ENCODE results near the gene DOCK3.
"Not testable (repeated sequence)": the region's sequence is repeated elsewhere in the genome, so short reads cannot be mapped to it uniquely, and the experiment has no call there.

Gene DOCK3

GRCh38 chr3:50883755-50884154 is 209.0 kb downstream of the DOCK3 start:
- Histone ChIP-seq H3K9me3 (ENCODE audit: control insufficient read depth, insufficient read depth, low read length) (no peaks in the 10 kb centered on the region), H3F3A (ENCODE audit: control insufficient read depth, insufficient read depth) (no peaks in the 10 kb centered on the region), H3K27me3 (ENCODE audit: control insufficient read depth, low read length) (no peaks in the 10 kb centered on the region), H3K4me3 (ENCODE audit: low read length) (no peak overlapping the region), H3K9me2 (replicated peaks; ENCODE audit: control insufficient read depth, low read length) (no peaks in the 10 kb centered on the region), H4K20me1 (ENCODE audit: control insufficient read depth, insufficient read depth, low read depth, low read length) (no peaks in the 10 kb centered on the region), H3K4me1 (ENCODE audit: control insufficient read depth, low read length) (no peaks in the 10 kb centered on the region), H3K79me2 (ENCODE audit: control insufficient read depth, low read length) (no peaks in the 10 kb centered on the region), H3K4me2 (ENCODE audit: low read length) (no peak overlapping the region), H3K27ac (ENCODE audit: low read depth, low read length) (no peak overlapping the region), H3K36me3 (ENCODE audit: control insufficient read depth, low read length) (no peaks in the 10 kb centered on the region)
- TF ChIP-seq EZH2phosphoT487 (IDR thresholded peaks at IDR 0.05; ENCODE audit: borderline replicate concordance, low read length) = no peak
- no peak for TF ChIP-seq CTCF (IDR thresholded peaks at IDR 0.05; ENCODE audit: low read depth, low read length, poor library complexity, severe bottlenecking)

DNA sequence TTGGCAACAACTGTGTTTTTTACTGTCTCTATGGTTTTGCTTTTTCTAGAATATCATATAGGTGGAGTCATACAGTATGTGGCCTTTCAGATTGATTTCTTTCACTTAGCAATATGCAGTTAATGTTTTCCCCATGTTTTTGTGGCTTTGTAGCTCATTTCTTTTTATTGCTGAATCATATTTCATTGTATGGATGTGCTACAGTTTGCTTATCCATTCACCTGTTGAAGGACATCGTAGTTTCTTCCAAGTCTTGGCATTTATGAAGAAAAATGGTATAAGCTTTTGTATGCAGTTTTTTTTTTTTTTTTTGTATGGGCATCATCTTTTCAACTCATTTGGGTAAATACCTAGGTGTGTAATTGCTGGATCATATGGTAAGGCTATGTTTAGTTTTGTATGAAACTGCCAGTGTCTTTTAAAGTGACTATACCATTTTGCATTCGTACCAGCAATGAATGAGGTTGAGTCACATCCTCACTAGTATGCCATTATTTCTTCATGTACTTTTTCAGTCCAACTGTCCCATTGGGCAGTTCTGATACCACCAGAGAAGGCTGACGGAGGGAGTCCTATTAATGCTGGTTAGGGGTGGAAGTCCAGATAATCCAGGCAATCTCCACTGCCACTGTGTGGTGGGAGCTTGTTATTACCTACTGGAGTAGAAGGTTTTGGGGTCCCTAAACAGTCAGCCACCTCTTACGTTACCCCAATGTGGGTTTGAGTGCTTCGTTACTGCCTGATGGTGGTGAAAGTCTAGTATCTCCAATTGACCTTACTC is 210.5 kb downstream of the DOCK3 start:
- H3K4me2 ChIP-seq (ENCODE audit: low read length) = no peak overlapping the region
- no peaks in the 10 kb centered on the region for H3K9me2 ChIP-seq (replicated peaks; ENCODE audit: control insufficient read depth, low read length)
- H3K79me2 ChIP-seq (ENCODE audit: control insufficient read depth, low read length) = no peaks in the 10 kb centered on the region
- no peak overlapping the region for H3K4me3 ChIP-seq (ENCODE audit: low read length)
- H3K27ac ChIP-seq (ENCODE audit: low read depth, low read length) = no peak overlapping the region
- no peaks in the 10 kb centered on the region for H3K36me3 ChIP-seq (ENCODE audit: control insufficient read depth, low read length)
- H4K20me1 ChIP-seq (ENCODE audit: control insufficient read depth, insufficient read depth, low read depth, low read length) = no peaks in the 10 kb centered on the region
- H3F3A ChIP-seq (ENCODE audit: control insufficient read depth, insufficient read depth) = no peaks in the 10 kb centered on the region
- TF ChIP-seq CTCF (IDR thresholded peaks at IDR 0.05; ENCODE audit: low read depth, low read length, poor library complexity, severe bottlenecking) (no peak), EZH2phosphoT487 (IDR thresholded peaks at IDR 0.05; ENCODE audit: borderline replicate concordance, low read length) (no peak)
- no peaks in the 10 kb centered on the region for H3K9me3 ChIP-seq (ENCODE audit: control insufficient read depth, insufficient read depth, low read length)
- no peaks in the 10 kb centered on the region for H3K27me3 ChIP-seq (ENCODE audit: control insufficient read depth, low read length)
- H3K4me1 ChIP-seq (ENCODE audit: control insufficient read depth, low read length) = no peaks in the 10 kb centered on the region

DNA sequence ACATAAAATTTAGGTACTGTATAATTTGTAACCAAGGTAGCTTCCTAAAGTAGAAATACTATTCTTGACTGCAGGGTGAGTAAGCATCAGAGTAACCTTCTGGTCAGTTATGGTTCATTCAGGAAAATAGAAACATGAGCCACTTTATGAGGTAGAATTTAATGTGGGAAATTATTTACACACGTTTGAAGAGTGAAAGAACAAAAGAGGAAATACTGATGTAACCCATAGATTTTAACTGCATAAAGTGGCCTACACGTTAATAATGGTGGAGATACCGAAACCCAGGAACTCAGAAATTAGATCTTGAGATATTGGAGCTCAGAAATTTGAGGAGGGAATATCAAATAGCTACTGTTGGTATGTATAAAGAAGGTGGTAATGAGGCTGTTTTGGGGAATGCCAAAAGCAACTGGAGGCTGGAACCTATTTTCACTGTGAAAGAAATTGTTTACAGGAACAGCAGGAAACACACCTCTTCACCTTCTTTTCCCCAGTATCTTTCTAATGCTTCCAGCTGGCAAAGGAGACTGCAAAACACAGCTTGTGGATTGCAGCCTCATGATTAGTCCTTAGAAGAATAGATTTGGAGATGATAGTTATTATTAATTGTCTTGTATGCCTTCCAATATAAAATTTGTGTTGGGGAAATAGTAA is 216.1 kb downstream of the DOCK3 start:
- Histone ChIP-seq H3K27me3 (ENCODE audit: control insufficient read depth, low read length) (no peaks in the 10 kb centered on the region), H3F3A (ENCODE audit: control insufficient read depth, insufficient read depth) (no peaks in the 10 kb centered on the region), H3K36me3 (ENCODE audit: control insufficient read depth, low read length) (no peaks in the 10 kb centered on the region), H3K27ac (ENCODE audit: low read depth, low read length) (no peak overlapping the region), H3K9me2 (replicated peaks; ENCODE audit: control insufficient read depth, low read length) (no peaks in the 10 kb centered on the region), H3K79me2 (ENCODE audit: control insufficient read depth, low read length) (no peaks in the 10 kb centered on the region), H3K9me3 (ENCODE audit: control insufficient read depth, insufficient read depth, low read length) (no peaks in the 10 kb centered on the region), H3K4me3 (ENCODE audit: low read length) (no peak overlapping the region), H3K4me2 (ENCODE audit: low read length) (no peak overlapping the region), H4K20me1 (ENCODE audit: control insufficient read depth, insufficient read depth, low read depth, low read length) (no peaks in the 10 kb centered on the region), H3K4me1 (ENCODE audit: control insufficient read depth, low read length) (no peaks in the 10 kb centered on the region)
- TF ChIP-seq EZH2phosphoT487 (IDR thresholded peaks at IDR 0.05; ENCODE audit: borderline replicate concordance, low read length) (no peak), CTCF (IDR thresholded peaks at IDR 0.05; ENCODE audit: low read depth, low read length, poor library complexity, severe bottlenecking) (no peak)

DNA sequence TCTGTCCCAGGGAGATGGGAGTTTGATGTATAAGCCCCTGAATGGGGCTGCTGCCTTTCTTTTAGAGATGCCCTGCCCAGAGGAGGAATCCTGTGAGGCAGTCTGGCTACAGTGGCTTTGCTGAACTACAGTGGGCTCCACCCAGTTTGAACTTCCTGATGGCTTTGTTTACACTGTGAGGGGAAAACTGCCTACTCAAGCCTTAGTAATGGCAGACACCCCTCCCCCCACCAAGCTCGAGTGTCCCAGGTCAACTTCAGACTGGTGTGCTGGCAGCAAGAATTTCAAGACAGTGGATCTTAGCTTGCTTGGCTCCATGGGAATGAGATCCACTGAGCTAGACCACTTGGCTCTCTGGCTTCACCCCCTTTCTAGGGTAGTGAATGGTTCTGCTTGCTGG is 226.4 kb downstream of the DOCK3 start:
- H3K4me2 ChIP-seq (ENCODE audit: low read length); H3K27me3 ChIP-seq (ENCODE audit: control insufficient read depth, low read length); H3K27ac ChIP-seq (ENCODE audit: low read depth, low read length): not testable (repeated sequence)

More for the DNA sequence above, 226.4 kb downstream of the DOCK3 start:
- not testable (repeated sequence) for H3K4me3 ChIP-seq (ENCODE audit: low read length); H3K4me1 ChIP-seq (ENCODE audit: control insufficient read depth, low read length); H3F3A ChIP-seq (ENCODE audit: control insufficient read depth, insufficient read depth); H3K36me3 ChIP-seq (ENCODE audit: control insufficient read depth, low read length); H4K20me1 ChIP-seq (ENCODE audit: control insufficient read depth, insufficient read depth, low read depth, low read length); H3K9me3 ChIP-seq (ENCODE audit: control insufficient read depth, insufficient read depth, low read length); H3K9me2 ChIP-seq (replicated peaks; ENCODE audit: control insufficient read depth, low read length); H3K79me2 ChIP-seq (ENCODE audit: control insufficient read depth, low read length)

Measured in DOHH2 (cell line).